Measurements from ENCODE around the gene C2CD4A. TPM values are rescaled to one million over a fixed set of nuclear protein-coding genes. Genes with fewer than 3 reads are reported as not detected.

C2CD4A gene
- total and polyA plus RNA-seq, 10 donors, result 0.04 to 0.08 (median 0.06) TPM; not detected in 7

GRCh38 chr15:62088353-62088693, 21.5 kb downstream of the C2CD4A start:
- H3K9me3 ChIP-seq, result peaks cover 0 to 13% (median 9%) of the 10 kb centered on the region in 8 donors
- H3K4me1 ChIP-seq, result peaks cover 0 to 9% (median 0%) of the 10 kb centered on the region in 6 donors
- intact Hi-C loops (cut with DNase I; ENCODE audit: low total_unique reads), result no loop called here
- H3K27me3 ChIP-seq (replicated peaks in 1 of 7), result no peaks in the 10 kb centered on the region
- H3K4me3 ChIP-seq, result no peak overlapping the region
- WGBS, 5 donors, result 55 to 81% (median 63%) methylated on average over 1 of the region's 1 CpG
- no peak for TF ChIP-seq CTCF (IDR thresholded peaks at IDR 0.05 in 8 of 11, conservative IDR thresholded peaks at IDR 0.05 in 3 of 11)
- no peak for TF ChIP-seq POLR2AphosphoS5 (IDR thresholded peaks at IDR 0.05)
- TF ChIP-seq POLR2A (IDR thresholded peaks at IDR 0.05), result no peak
- no peak overlapping the region for H3K27ac ChIP-seq
- H3K36me3 ChIP-seq, result no peaks in the 10 kb centered on the region
- no peak for DNase-seq

- WGBS, 5 donors, result 82 to 92% (median 87%) methylated on average over 2 of the region's 2 CpGs
- DNase-seq, result no peak
- TF ChIP-seq POLR2AphosphoS5 (IDR thresholded peaks at IDR 0.05) (no peak), CTCF (IDR thresholded peaks at IDR 0.05 in 8 of 11, conservative IDR thresholded peaks at IDR 0.05 in 3 of 11) (no peak), POLR2A (IDR thresholded peaks at IDR 0.05) (no peak)
- peaks cover 0 to under 1% (median 0%) of the 10 kb centered on the region in 8 donors for H3K9me3 ChIP-seq
- intact Hi-C loops (cut with DNase I; ENCODE audit: low total_unique reads), result no loop called here
- H3K27ac ChIP-seq, result no peak overlapping the region
- no peaks in the 10 kb centered on the region for H3K27me3 ChIP-seq (replicated peaks in 1 of 7)
- no peaks in the 10 kb centered on the region for H3K36me3 ChIP-seq
- H3K4me1 ChIP-seq, result peaks cover 0 to 9% (median 0%) of the 10 kb centered on the region in 6 donors
- no peak overlapping the region for H3K4me3 ChIP-seq
Observed at GRCh38 chr15:62089616-62090015, 22.8 kb downstream of the C2CD4A start.

GRCh38 chr15:62090988-62091387, 24.2 kb downstream of the C2CD4A start:
- intact Hi-C loops (cut with DNase I; ENCODE audit: low total_unique reads), result no loop called here
- no peaks in the 10 kb centered on the region for H3K36me3 ChIP-seq
- TF ChIP-seq POLR2AphosphoS5 (IDR thresholded peaks at IDR 0.05), result no peak
- TF ChIP-seq CTCF (IDR thresholded peaks at IDR 0.05 in 8 of 11, conservative IDR thresholded peaks at IDR 0.05 in 3 of 11), result no peak
- TF ChIP-seq POLR2A (IDR thresholded peaks at IDR 0.05), result no peak
- H3K4me3 ChIP-seq, result no peak overlapping the region
- no peaks in the 10 kb centered on the region for H3K27me3 ChIP-seq (replicated peaks in 1 of 7)
- WGBS, 5 donors, result 82 to 94% (median 89%) methylated on average over 7 of the region's 7 CpGs
- no peak for DNase-seq
- H3K4me1 ChIP-seq, result peaks cover 0 to 9% (median 0%) of the 10 kb centered on the region in 6 donors
- H3K9me3 ChIP-seq, result no peaks in the 10 kb centered on the region
- H3K27ac ChIP-seq, result no peak overlapping the region

- WGBS, 5 donors, result 73 to 86% (median 79%) methylated on average over 5 of the region's 5 CpGs
- Histone ChIP-seq H3K9me3 (no peaks in the 10 kb centered on the region), H3K27ac (no peak overlapping the region), H3K27me3 (replicated peaks in 1 of 7) (peaks cover 0 to 11% (median 0%) of the 10 kb centered on the region in 7 donors), H3K4me1 (no peaks in the 10 kb centered on the region), H3K4me3 (no peak overlapping the region), H3K36me3 (no peaks in the 10 kb centered on the region)
- TF ChIP-seq POLR2A (IDR thresholded peaks at IDR 0.05), result no peak
- TF ChIP-seq POLR2AphosphoS5 (IDR thresholded peaks at IDR 0.05), result no peak
- TF ChIP-seq CTCF (IDR thresholded peaks at IDR 0.05 in 8 of 11, conservative IDR thresholded peaks at IDR 0.05 in 3 of 11), result no peak
- intact Hi-C loops (cut with DNase I; ENCODE audit: low total_unique reads), result no loop called here
- no peak for DNase-seq
Observed at GRCh38 chr15:62093809-62094208, 27.0 kb downstream of the C2CD4A start.
